Glutamatergic neuron (in vitro differentiated cells): ENCODE results near the gene DARS1. TPM values are rescaled to one million over a fixed set of nuclear protein-coding genes. Genes with fewer than 3 reads are reported as not detected.

Experiments
- DNase-seq: peaks from one replicate; pipeline ENCODE4 v3.0.0; 2022
- H3K27ac Mint-ChIP-seq: one replicate; pipeline ENCODE4 v1.8.0; 2020; ENCODE audit warnings: mild to moderate bottlenecking, mixed read lengths, inconsistent platforms; ENCODE audit not compliant: unreplicated experiment
- H3K27me3 Mint-ChIP-seq: one replicate; pipeline ENCODE4 v1.8.0; 2020; ENCODE audit warnings: mild to moderate bottlenecking, moderate library complexity, mixed read lengths, inconsistent platforms; ENCODE audit not compliant: unreplicated experiment
- H3K36me3 Mint-ChIP-seq: one replicate; pipeline ENCODE4 v1.8.0; 2020; ENCODE audit warnings: mild to moderate bottlenecking, mixed read lengths, inconsistent platforms; ENCODE audit not compliant: unreplicated experiment
- H3K4me1 Mint-ChIP-seq: one replicate; pipeline ENCODE4 v1.8.0; 2020; ENCODE audit warnings: mild to moderate bottlenecking, low read depth, mixed read lengths, inconsistent platforms; ENCODE audit not compliant: unreplicated experiment
- H3K4me3 Mint-ChIP-seq: one replicate; pipeline ENCODE4 v1.8.0; 2020; ENCODE audit warnings: mild to moderate bottlenecking, mixed read lengths, inconsistent platforms; ENCODE audit not compliant: unreplicated experiment
- H3K9me3 Mint-ChIP-seq: one replicate; pipeline ENCODE4 v1.8.0; 2020; ENCODE audit warnings: mild to moderate bottlenecking, moderate library complexity, mixed read lengths, inconsistent platforms; ENCODE audit not compliant: unreplicated experiment
- total RNA-seq: library from RNA; stranded (reverse); fragmentation: NEBNext Ultra II Directional; extraction: Animal tissue kit (Norgen Biotek cat#: 25700); gene quantifications from one replicate; pipeline ENCODE4 v1.2.1, GENCODE V29; 2021; ENCODE audit not compliant: unreplicated experiment
- TF ChIP-seq, protein P1 (sequence below): fragments of 200-600 bp; sonication (generic); IDR thresholded peaks from one replicate; pipeline ENCODE4 v1.5.0; 2021; ENCODE audit not compliant: partially characterized antibody, unreplicated experiment

Gene DARS1
- total RNA-seq, 1 donor from 2014 or later: 41.0 TPM

DNA sequence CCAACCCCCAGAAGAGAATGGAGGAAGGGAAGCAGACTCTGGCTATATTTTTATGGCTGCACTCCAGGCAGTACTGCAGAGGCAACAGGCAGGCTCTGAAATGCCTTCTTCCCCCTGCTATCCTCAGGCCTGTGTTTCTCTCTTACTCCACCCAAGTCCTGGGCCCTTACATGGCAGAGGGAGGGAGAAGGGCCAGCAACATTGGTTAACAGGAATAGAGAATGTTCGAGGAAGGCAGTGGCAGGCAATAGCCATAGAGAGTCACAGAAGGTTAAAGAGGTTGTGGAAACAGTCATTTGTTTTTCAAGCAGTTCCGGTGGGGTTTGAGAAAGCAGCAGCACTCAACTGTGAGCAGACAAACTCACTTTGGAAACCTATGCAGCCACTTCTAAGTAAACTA, 15.1 kb upstream of the DARS1 start:
- TF ChIP-seq, protein P1, sequence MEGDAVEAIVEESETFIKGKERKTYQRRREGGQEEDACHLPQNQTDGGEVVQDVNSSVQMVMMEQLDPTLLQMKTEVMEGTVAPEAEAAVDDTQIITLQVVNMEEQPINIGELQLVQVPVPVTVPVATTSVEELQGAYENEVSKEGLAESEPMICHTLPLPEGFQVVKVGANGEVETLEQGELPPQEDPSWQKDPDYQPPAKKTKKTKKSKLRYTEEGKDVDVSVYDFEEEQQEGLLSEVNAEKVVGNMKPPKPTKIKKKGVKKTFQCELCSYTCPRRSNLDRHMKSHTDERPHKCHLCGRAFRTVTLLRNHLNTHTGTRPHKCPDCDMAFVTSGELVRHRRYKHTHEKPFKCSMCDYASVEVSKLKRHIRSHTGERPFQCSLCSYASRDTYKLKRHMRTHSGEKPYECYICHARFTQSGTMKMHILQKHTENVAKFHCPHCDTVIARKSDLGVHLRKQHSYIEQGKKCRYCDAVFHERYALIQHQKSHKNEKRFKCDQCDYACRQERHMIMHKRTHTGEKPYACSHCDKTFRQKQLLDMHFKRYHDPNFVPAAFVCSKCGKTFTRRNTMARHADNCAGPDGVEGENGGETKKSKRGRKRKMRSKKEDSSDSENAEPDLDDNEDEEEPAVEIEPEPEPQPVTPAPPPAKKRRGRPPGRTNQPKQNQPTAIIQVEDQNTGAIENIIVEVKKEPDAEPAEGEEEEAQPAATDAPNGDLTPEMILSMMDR: no peak
- Mint-ChIP-seq H3K36me3 (peaks cover 7% of the 10 kb centered on the region), H3K27ac (no peak overlapping the region), H3K4me1 (peaks cover 19% of the 10 kb centered on the region), H3K4me3 (no peak overlapping the region), H3K27me3 (peaks cover 1% of the 10 kb centered on the region), H3K9me3 (no peaks in the 10 kb centered on the region)
- DNase-seq: no peak

DNA sequence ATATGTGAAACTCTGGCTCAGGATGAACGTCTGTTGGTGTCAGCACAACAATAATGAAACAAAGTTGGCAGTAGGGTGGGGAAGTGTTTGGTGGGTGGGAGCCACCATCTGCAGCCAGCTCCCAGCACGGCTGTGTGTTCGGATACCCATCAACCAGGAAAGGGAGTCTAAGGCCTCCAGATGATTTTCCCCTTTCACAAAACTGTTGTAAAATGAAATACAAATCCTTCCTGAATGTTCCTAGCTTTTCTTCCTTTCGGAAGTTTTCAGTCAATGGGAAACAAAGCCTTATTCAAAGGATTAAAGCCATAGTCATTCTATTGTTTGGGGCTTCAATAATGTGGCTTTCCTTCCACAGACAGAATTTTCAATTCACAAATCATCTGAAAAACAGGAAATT, 14.5 kb upstream of the DARS1 start:
- Mint-ChIP-seq H3K4me3 (no peak overlapping the region), H3K36me3 (peaks cover 7% of the 10 kb centered on the region), H3K27ac (no peak overlapping the region), H3K4me1 (peaks cover 18% of the 10 kb centered on the region), H3K9me3 (no peaks in the 10 kb centered on the region), H3K27me3 (peaks cover 1% of the 10 kb centered on the region)
- TF ChIP-seq, protein P1: no peak
- DNase-seq: no peak

DNA sequence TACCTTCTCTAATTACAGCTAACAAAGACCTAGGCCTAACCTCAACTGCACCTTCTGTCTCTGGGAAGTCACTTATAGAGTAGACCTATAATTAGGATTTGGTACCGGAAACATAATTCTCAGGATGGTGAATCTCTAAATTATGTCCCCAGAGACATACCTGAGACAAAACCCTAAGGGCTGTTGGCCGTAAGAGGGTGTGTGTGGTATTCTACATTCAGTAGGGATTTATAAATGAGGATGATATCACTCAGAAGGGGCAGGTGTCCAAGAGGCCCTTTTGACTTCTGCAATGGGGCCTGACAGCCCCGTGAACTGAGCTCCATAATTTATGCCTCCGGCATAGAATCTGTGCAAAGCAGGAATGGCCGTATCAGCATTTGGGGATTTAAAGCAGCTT, 13.5 kb upstream of the DARS1 start:
- Mint-ChIP-seq H3K27ac (no peak overlapping the region), H3K4me1 (peaks cover 15% of the 10 kb centered on the region), H3K9me3 (no peaks in the 10 kb centered on the region), H3K4me3 (no peak overlapping the region), H3K36me3 (peaks cover 5% of the 10 kb centered on the region), H3K27me3 (peaks cover 1% of the 10 kb centered on the region)
- TF ChIP-seq, protein P1: no peak
- DNase-seq: no peak

DNA sequence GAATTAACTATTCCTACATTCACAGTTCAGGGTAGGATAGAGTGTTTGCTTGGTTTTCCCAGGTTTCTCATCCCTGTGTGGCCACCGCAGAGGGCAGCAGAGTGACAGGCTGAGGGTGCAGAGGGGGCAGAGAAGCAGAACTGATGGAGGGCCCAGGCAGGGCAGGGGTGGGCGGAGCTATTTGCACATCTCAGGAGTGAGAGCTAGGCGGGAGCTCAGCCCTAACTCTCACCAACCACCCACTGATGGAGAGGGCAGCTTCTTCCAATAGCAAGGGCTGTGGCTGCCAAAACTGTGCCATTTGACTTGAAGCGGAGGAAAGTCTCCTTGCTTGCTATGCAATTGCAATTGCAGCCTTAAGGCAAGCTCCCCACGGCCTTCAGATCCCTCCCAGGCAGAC, 12.0 kb upstream of the DARS1 start:
- Mint-ChIP-seq H3K4me3 (no peak overlapping the region), H3K27me3 (peaks cover 1% of the 10 kb centered on the region), H3K4me1 (peaks cover 15% of the 10 kb centered on the region), H3K9me3 (no peaks in the 10 kb centered on the region), H3K36me3 (no peaks in the 10 kb centered on the region), H3K27ac (no peak overlapping the region)
- DNase-seq: peak; percentile 76
- TF ChIP-seq, protein P1: no peak

DNA sequence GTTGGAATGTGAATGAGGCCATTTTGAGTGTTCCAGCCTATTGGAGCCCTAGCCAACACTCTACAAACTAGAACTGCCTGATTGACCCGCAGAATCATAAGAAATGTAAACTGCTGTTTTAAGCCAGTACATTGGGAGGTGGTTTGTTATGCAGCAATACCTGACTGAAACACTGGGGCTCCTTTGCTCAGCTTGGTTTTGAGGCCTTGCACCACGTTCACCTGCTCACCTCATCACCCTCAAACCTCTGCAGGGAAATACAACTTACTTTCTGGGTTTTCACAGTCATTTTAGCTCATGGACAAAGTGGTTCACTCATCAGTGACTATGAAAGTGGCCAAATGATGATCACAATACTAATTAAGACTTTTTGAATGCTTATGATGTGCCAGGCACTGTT, 10.9 kb upstream of the DARS1 start:
- no peak overlapping the region for H3K4me3 Mint-ChIP-seq
- H3K27ac Mint-ChIP-seq: no peak overlapping the region
- no peaks in the 10 kb centered on the region for H3K36me3 Mint-ChIP-seq

More for the DNA sequence above, 10.9 kb upstream of the DARS1 start:
- peaks cover 15% of the 10 kb centered on the region for H3K4me1 Mint-ChIP-seq
- no peaks in the 10 kb centered on the region for H3K9me3 Mint-ChIP-seq
- no peak for DNase-seq
- TF ChIP-seq, protein P1: no peak
- peaks cover 1% of the 10 kb centered on the region for H3K27me3 Mint-ChIP-seq
